HUES48 (cell line): ENCODE data around the gene GCLM.
A peak's percentile ranks its signal among the peaks of the same experiment; 100 is the strongest.
"Not testable (repeated sequence)": the region's sequence is repeated elsewhere in the genome, so short reads cannot be mapped to it uniquely, and the experiment has no call there.

Source experiments
- H3K27ac ChIP-seq: one replicate; pipeline ENCODE4 v1.7.0; 2013; ENCODE audit warnings: low read depth, low read length, inconsistent platforms
- H3K27me3 ChIP-seq: 2 replicates; pipeline ENCODE4 v1.6.1; 2013; ENCODE audit warnings: mild to moderate bottlenecking, low read length; ENCODE audit not compliant: control insufficient read depth, insufficient read depth
- H3K36me3 ChIP-seq: 2 replicates; pipeline ENCODE4 v1.6.1; 2013; ENCODE audit warnings: low read length; ENCODE audit not compliant: control insufficient read depth, insufficient read depth
- H3K4me1 ChIP-seq: 2 replicates; pipeline ENCODE4 v1.6.1; 2013; ENCODE audit warnings: mild to moderate bottlenecking, low read length; ENCODE audit not compliant: control insufficient read depth, insufficient read depth
- H3K4me3 ChIP-seq: 2 replicates; pipeline ENCODE4 v1.5.1; 2013; ENCODE audit warnings: mild to moderate bottlenecking, low read depth, low read length
- H3K9ac ChIP-seq: 2 replicates; pipeline ENCODE4 v1.6.1; 2013; ENCODE audit warnings: mild to moderate bottlenecking, low read depth, low read length, moderate library complexity
- H3K9me3 ChIP-seq: 2 replicates; pipeline ENCODE4 v1.6.1; 2013; ENCODE audit warnings: low read length; ENCODE audit not compliant: control insufficient read depth, insufficient read depth

GCLM gene

DNA sequence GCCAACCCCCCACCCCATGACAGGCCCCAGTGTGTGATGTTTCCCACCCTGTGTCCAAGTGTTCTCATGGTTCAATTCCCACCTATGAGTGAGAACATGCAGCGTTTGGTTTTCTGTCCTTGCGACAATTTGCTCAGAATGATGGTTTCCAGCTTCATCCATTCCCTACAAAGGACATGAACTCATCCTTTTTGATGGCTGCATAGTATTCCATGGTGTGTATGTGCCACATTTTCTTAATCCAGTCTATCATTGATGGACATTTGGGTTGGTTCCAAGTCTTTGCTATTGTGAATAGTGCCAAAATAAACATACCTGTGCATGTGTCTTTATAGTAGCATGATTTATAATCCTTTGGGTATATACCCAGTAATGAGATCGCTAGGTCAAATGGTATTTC, 1.6 kb upstream of the GCLM start:
- not testable (repeated sequence) for H3K4me3 ChIP-seq, H3K36me3 ChIP-seq, H3K27ac ChIP-seq, H3K9ac ChIP-seq, H3K9me3 ChIP-seq, H3K27me3 ChIP-seq
- peaks cover 12% of the 10 kb centered on the region; the same call in 1 of the 2 replicates for H3K4me1 ChIP-seq

DNA sequence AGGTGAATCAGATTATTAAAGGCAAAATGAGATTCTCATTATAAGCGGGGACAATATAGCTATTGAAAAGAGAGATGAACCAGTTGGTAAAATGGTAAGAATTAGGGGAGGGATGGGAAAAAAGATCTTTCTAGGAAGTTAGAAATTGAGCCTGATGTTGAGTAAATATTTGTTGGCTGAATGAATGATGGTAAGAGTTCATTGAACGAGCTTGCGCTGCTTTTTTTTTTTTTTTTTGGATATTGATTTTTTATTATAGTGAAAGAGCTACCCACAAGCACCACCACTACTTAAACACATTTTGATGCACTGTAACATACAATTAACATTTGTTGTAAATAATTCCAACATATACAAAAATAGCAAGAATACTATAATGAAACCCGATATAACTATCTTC, 1.1 kb upstream of the GCLM start:
- Histone ChIP-seq H3K9ac (0 out of 2 replicates have a peak overlapping the region, but pooled peaks have one; percentile 9), H3K4me1 (peaks cover 12% of the 10 kb centered on the region; the same call in 1 of the 2 replicates), H3K27ac (no peak overlapping the region), H3K36me3 (no peaks in the 10 kb centered on the region), H3K4me3 (peak overlapping the region; percentile 91), H3K9me3 (no peaks in the 10 kb centered on the region), H3K27me3 (no peaks in the 10 kb centered on the region)

DNA sequence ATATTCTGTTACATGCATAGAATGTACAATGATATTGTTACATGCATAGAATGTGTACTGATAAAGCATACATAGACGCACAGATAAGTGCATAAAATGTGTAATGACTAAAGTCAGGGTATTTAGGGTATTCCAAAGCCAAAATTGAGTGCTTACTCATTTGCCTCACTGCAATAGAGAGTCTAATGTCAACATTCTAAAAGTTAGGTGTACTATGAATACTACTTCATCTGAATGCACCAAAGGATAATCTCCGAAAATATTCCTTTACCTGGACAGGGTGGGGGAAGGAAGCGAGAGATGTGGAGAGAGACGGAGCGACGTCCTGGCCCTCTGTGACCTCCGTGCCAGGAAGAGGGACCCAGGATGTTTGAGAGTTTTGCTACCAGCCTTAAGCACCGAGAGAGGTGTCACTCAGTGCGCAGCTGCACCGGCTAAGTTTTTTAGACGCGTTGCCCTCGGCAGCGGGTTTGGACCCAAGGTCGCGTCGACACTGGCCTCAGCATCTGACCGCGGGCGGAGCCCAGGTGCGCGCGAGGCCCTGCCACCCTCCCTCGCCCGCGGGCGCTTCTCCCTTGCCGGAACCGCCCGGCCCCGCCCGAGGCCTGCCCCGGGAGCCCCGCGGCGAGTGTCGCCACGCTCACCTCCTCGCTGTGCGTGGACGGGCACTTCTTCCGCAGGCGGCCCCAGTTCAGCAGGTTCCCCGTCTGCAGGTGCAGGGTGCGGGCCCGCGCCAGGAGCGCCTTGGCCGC, 660 bp downstream of the GCLM start:
- Histone ChIP-seq H3K27me3 (no peaks in the 10 kb centered on the region), H3K36me3 (no peaks in the 10 kb centered on the region), H3K4me3 (peak overlapping the region; percentile 91), H3K27ac (peak overlapping the region; percentile 77), H3K9me3 (no peaks in the 10 kb centered on the region), H3K9ac (peak overlapping the region; percentile 71; the same call in 1 of the 2 replicates), H3K4me1 (peaks cover 12% of the 10 kb centered on the region; the same call in 1 of the 2 replicates)

DNA sequence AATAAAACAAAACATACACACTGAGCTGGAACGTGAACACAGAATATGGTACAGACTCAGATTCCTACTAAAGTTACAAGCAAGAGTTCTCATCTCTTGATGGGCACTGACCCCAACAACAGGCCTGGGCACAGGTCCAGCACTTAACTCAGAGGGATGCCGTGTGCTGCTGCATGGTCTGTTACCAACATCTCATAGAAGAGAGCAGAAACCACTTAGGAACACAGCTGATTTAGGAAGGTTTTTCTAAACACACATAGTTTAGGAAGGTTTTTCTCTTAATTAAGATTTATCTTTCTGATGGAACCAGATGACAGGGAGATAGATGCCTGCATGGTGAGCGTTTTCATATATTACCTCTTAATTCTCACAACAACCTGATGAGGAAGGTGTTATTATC, 1.5 kb downstream of the GCLM start:
- no peak overlapping the region for H3K27ac ChIP-seq
- H3K9me3 ChIP-seq, result no peaks in the 10 kb centered on the region
- peaks cover 12% of the 10 kb centered on the region; the same call in 1 of the 2 replicates for H3K4me1 ChIP-seq
- no peaks in the 10 kb centered on the region for H3K36me3 ChIP-seq
- H3K27me3 ChIP-seq, result no peaks in the 10 kb centered on the region
- no peak overlapping the region for H3K9ac ChIP-seq
- H3K4me3 ChIP-seq, result peak overlapping the region; percentile 91

DNA sequence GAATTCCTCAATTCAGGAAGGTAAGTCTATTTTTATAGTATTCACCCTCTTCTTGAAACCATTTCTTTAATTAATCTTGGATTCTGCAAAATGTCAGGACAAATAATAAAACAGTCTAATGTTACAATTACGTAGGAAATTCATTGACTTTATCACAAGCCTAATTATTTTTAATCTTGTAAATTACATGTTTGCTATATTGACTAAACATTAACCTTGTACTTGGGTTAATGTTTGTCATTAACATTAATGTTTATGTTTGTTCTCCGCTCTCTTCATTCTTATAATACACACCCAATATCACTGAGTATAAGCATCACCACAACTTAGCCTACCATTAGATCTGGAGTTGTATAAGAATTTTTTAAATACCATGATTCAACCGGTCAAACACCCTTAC, 2.8 kb downstream of the GCLM start:
- H3K9ac ChIP-seq, result no peak overlapping the region
- peaks cover 12% of the 10 kb centered on the region; the same call in 1 of the 2 replicates for H3K4me1 ChIP-seq
- no peaks in the 10 kb centered on the region for H3K27me3 ChIP-seq
- H3K36me3 ChIP-seq, result no peaks in the 10 kb centered on the region; the same call in 1 of the 2 replicates
- H3K9me3 ChIP-seq, result no peaks in the 10 kb centered on the region
- no peak overlapping the region for H3K4me3 ChIP-seq
- H3K27ac ChIP-seq, result no peak overlapping the region

DNA sequence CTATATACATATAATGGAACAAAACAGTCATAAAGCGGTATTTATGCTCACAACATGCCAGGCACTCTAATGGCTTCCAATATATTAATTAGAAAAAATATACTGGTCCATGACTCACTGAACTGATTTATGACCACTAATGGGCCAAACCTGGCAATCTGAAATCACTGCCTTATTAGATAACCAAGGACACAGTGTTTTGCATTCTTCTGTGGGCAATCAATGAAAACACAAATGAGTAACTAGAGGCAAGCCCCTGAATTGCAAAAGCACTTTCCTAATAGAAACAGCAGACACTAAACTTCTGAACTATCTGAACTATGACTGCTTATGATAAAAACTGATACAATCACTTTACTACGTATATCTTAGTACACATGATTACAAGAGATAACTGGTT, 3.5 kb downstream of the GCLM start:
- Histone ChIP-seq H3K4me1 (peaks cover 12% of the 10 kb centered on the region; the same call in 1 of the 2 replicates), H3K36me3 (peaks cover 5% of the 10 kb centered on the region; the same call in 1 of the 2 replicates), H3K9me3 (no peaks in the 10 kb centered on the region), H3K27ac (no peak overlapping the region), H3K4me3 (no peak overlapping the region), H3K27me3 (no peaks in the 10 kb centered on the region), H3K9ac (no peak overlapping the region)

DNA sequence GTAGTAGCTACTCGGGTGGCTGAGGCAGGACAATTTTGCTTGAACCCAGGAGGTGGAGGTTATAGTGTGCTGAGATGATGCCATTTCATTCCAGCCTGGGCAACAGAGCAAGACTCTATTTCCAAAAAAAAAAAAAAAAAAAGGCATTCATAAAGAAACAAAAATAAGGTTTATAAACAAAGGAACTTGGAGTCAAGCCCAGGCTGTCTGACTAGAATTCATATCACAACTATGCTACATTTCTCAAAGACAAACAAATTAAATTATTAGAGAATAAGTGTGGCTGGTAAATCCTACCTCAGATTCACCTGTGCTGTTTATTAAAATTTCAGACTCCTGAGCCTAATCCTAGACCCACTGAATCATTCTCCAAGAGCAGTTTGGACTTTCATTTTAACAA, 4.2 kb downstream of the GCLM start:
- H3K9me3 ChIP-seq, result no peaks in the 10 kb centered on the region
- no peak overlapping the region for H3K4me3 ChIP-seq
- H3K4me1 ChIP-seq, result peaks cover 12% of the 10 kb centered on the region; the same call in 1 of the 2 replicates
- H3K27ac ChIP-seq, result no peak overlapping the region
- H3K36me3 ChIP-seq, result peaks cover 11% of the 10 kb centered on the region
- H3K27me3 ChIP-seq, result no peaks in the 10 kb centered on the region
- H3K9ac ChIP-seq, result no peak overlapping the region

DNA sequence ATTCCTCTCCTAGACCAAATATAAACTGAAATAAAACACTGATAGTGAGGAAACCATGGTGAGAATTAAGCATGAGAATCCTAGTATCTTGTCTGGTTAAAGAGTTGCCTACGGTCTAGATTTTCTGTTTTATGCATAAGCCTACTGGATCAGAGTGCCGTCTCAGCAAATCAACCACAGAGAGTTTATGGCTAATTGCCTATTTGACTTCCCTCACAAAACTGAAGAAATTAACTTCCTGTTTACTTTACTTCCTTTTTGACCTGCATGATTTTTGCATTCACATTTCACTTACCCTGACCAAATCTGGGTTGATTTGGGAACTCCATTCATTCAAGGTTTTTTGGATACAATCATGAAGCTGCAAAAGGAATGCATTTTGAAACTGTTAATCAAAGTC, 5.0 kb downstream of the GCLM start:
- H3K9me3 ChIP-seq, result no peaks in the 10 kb centered on the region
- peaks cover 11% of the 10 kb centered on the region for H3K36me3 ChIP-seq
- peaks cover 12% of the 10 kb centered on the region; the same call in 1 of the 2 replicates for H3K4me1 ChIP-seq
- no peaks in the 10 kb centered on the region for H3K27me3 ChIP-seq
- H3K9ac ChIP-seq, result no peak overlapping the region
- H3K27ac ChIP-seq, result no peak overlapping the region
- H3K4me3 ChIP-seq, result no peak overlapping the region

DNA sequence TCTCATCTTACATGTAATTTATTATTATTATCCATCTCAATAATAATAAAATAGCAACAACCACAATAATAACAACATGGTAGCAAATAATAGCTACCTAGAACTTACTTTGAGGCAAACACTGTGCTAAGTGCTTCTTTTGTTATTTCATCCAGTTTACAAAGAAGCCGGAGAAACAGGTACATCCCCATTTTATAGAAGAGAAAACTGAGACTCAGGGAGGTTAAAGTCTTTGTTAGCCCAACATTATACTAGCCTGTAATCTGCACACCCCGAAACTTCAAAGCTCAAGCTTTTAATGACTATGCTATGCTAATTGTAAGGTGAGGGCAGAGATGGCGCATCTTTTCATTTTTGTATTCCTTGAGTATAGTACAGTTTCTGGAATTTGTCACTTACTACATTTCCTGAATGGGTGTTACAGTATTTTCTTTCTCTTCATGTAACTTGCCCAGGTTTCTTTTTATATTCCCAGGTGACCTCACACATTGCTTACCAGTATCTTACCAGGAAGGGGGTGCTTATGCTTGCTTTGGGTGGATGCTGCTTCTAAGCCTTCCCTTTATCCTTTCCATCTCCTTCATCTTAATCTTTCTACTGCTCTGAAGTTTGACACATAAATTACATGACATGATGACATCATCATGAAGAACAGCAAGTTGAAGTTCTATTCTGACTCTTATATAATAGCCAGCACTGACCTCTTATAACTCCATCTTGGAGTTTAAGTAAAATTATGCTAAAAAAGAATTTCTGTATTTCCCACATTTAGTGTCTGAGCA, 8.3 kb downstream of the GCLM start:
- no peak overlapping the region for H3K9ac ChIP-seq
- no peaks in the 10 kb centered on the region for H3K4me1 ChIP-seq
- no peaks in the 10 kb centered on the region for H3K9me3 ChIP-seq
- H3K27ac ChIP-seq, result no peak overlapping the region
- no peak overlapping the region for H3K4me3 ChIP-seq
- peaks cover 28% of the 10 kb centered on the region for H3K36me3 ChIP-seq
- H3K27me3 ChIP-seq, result no peaks in the 10 kb centered on the region

DNA sequence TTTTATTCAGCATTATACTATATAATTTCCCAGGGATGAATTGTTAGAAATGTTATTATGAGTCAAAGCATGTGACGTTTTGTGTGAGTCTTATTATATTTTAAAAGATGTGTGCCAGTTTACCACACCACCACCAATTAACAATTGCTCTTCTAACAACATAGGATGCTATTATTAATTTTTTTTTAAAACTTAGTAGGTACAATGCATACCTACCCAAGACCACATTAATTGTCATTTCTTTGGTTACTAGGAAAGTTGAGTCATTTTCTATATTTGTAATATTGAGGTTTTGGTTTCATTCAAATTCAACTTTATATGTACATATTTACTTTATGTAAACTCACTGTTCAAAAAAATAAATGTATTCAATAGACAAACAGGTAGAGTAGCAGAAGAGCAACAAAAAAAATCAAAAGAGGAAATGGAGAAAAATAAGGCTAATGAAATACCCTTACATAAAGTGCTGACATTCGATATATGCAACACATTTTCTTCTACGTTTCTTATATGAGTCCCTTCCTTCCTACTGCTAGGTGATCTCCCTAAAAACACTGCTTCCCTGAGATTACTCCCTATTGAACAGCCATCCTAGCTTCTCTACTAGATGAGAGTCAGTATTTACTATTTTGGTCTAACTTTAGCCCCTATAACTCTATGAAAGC, 9.6 kb downstream of the GCLM start:
- Histone ChIP-seq H3K9me3 (no peaks in the 10 kb centered on the region), H3K36me3 (peaks cover 34% of the 10 kb centered on the region), H3K4me1 (no peaks in the 10 kb centered on the region), H3K27me3 (no peaks in the 10 kb centered on the region), H3K9ac (no peak overlapping the region), H3K4me3 (no peak overlapping the region), H3K27ac (no peak overlapping the region)
